Astrocyte (in vitro differentiated cells and primary cell): Measurements from ENCODE around the gene DUSP12.

Source experiments
- CTCF ChIP-seq: IDR thresholded peaks from 2 replicates; pipeline ENCODE4 v1.5.1; 2011; ENCODE audit warnings: low read depth, mild to moderate bottlenecking, inconsistent platforms, low read length, moderate library complexity; ENCODE audit not compliant: insufficient read depth
- EZH2 ChIP-seq: IDR thresholded peaks from 2 replicates; pipeline ENCODE4 v1.6.1; 2012; ENCODE audit warnings: mild to moderate bottlenecking, low read length, inconsistent platforms; ENCODE audit not compliant: insufficient read depth

GRCh38 chr1:161721738-161722343, 27.7 kb upstream of the DUSP12 start:
- TF ChIP-seq CTCF: no peak
- no peak for TF ChIP-seq EZH2
